ENCODE data around the gene CASP4.

DNA sequence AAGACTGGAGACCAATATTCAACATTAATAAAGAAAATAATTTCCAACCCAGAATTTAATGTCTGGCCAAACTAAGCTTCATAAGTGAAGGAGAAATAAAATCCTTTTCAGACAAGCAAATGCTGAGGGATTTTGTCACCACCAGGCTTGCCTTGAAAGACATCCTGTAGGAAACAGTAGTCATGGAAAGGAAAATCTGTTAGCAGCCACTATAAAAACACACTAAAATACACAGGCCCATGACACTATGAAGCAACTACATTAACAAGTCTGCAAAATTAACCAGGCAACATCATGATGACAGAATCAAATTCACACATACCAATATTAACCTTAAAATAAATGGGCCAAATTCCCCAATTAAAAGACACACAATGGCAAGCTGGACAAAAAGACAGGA lies 2.4 kb upstream of the CASP4 start:
- TF ChIP-seq, protein P1, sequence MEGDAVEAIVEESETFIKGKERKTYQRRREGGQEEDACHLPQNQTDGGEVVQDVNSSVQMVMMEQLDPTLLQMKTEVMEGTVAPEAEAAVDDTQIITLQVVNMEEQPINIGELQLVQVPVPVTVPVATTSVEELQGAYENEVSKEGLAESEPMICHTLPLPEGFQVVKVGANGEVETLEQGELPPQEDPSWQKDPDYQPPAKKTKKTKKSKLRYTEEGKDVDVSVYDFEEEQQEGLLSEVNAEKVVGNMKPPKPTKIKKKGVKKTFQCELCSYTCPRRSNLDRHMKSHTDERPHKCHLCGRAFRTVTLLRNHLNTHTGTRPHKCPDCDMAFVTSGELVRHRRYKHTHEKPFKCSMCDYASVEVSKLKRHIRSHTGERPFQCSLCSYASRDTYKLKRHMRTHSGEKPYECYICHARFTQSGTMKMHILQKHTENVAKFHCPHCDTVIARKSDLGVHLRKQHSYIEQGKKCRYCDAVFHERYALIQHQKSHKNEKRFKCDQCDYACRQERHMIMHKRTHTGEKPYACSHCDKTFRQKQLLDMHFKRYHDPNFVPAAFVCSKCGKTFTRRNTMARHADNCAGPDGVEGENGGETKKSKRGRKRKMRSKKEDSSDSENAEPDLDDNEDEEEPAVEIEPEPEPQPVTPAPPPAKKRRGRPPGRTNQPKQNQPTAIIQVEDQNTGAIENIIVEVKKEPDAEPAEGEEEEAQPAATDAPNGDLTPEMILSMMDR (IDR thresholded peaks at IDR 0.05): no peak
- no peak for TF ChIP-seq POLR2A (IDR thresholded peaks at IDR 0.05; ENCODE audit: low read depth)
- no peak for TF ChIP-seq EP300 (IDR thresholded peaks at IDR 0.05)

Measured in esophagus muscularis mucosa (tissue), 4 donors.